ENCODE measurements around the gene IGSF23.

IGSF23 gene

DNA sequence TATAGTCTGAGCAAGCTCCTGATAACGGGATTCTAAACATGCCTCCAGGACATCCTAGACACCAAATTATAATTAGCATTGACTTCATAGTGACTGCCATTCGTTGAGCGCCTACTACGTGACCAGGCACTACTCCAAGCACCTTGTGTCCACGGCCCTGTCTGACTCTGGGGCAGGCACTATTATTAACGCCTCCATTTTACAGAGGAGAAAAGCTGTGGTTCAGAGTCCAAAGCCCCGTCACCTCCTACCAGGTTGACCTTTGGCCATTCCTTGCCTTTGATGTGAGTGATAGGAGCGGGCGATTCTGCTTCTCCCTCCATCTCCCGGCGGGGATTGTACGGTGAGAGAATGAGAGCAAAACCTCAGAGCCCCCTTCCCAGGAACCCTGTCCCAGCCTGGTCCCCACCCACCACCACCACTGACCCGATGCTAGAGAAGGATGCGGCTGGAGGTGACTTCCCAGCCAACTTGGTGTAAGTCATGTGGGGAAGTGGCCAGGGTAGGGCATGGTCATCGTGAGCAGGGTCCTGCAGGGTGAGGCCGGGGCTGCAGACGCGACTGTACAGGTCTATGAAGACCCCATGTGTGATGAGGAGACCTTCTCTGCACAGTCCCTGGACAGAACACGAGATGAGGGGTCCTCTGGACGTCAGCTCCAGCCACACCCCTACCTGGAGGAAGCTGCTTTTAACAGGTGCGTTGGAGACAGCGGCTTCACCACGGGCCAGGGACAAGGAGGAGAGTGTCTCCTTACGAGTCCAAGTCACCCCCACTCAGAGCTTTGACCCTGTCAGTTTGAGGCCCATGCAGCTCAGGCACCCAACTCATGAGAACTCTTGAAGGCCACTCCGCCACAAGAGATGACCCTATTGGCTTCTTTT lies at the start of gene IGSF23:
Gene IGSF23, plus strand, starts transcription at position 269 of the 884 bp plus-strand sequence. Its CDS starts 83 bp downstream, at position 352.
- no peak within 1 kb of the TSS for H3K4me3 ChIP-seq (ENCODE audit: low read depth, low read length)

DNA sequence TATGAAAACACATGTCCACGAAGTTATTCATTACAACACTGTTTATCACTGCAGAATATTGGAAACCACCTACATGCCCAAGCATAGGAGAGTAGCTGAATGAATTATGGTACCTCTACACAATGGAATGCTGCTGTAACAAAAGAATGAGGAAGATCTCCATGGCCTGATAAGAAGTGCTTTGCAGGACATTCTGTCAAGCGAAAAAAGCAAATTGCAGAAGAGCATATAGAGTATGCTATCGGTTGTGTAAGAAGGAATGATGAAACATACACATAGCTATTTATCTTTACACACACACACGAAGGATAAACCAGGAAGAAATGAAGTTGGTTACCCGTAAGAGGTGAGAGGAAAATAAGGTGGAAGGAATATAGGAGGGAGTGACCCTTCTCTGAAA lies 46.4 kb upstream of the IGSF23 start:
- H3K4me3 ChIP-seq (ENCODE audit: low read depth, low read length), result no peak overlapping the region

DNA sequence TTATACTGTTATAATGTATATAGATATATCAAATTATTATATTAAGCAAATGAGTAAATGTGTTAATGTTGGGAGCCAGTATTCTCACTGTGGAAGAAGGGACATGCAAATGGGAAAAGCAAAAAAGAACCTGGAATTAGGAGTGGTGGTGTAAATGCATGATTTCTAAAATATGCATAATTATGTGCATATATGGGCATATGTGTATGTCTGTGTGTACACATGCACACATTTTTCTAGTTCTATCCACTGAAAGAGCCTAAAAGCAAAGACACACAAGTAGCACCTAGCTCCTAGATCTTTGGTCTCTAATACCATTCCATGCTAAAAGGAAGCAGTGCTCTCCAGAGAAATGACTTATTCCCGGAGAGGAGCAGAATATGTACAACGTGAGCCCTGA lies 45.6 kb upstream of the IGSF23 start:
- no peak overlapping the region for H3K4me3 ChIP-seq (ENCODE audit: low read depth, low read length)

- no peak overlapping the region for H3K4me3 ChIP-seq (ENCODE audit: low read depth, low read length)
These were observed 42.8 kb upstream of the IGSF23 start for GRCh38 chr19:44570603-44570983.

DNA sequence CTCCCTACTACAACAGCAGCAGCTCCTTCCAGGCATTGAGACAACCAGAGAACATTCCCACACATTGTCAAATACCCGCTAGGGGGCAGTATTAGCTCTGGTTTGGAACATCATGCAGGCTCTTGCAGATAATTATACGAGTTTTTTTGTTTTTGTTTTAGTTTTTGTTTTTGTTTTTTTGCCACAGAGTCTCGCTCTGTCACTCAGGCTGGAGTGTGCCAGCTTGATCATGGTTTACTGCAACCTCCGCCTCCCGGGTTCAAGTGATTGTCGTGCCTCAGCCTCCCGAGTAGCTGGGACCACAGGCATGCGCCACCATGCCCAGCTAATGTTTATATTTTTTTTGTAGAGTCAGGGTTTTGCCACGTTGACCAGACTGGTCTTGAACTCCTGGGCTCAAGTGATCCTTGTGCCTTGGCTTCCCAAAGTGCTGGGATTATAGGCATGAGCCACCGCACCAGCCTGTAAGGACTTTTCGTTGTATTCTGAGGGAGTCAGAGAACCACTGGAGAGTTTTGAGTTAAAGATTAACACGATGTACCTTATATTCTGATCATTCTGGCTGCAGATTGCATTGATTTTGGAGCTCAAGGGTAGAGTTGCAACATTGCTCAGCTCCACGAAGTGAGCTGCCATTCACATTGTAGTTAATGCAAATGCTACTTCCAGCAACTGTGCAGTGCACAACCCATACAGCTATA lies 42.2 kb upstream of the IGSF23 start:
- no peak overlapping the region for H3K4me3 ChIP-seq (ENCODE audit: low read depth, low read length)

DNA sequence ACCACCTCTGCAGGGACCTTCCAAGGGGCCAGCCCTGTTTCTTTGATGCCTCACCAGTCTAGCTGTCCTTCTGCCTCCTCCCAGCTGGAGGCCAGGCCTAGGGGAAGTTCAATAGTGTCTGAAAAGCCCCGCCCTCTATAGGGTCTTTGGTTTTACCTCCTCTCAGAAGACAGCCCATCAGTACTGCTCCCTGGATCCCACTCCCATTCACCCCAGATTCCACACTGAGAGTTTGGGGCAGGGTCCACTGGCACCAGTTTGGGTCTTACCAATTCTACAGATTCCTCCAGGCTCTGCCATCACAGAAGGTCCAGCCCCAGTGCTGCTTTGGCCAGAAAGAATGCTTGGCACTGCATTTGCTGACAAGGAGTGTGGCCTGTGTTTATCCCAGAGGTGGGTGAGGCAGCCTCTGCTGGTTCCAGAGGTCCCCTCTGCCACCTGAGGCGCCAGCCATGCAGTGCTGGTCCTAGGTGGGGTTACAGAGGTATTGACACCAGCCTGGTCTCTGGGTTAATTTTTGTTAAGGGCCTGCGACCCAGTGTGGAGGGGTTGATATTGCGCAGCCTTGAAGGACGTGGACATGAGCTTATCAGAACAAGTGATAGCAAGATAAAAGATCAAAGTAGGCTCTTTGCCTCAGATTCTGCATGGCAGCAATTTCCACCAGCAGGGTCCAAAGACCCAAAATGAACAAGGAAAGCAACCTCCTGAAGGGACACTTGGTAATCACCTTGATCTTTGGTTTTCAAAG lies 41.4 kb upstream of the IGSF23 start:
- no peak overlapping the region for H3K4me3 ChIP-seq (ENCODE audit: low read depth, low read length)

DNA sequence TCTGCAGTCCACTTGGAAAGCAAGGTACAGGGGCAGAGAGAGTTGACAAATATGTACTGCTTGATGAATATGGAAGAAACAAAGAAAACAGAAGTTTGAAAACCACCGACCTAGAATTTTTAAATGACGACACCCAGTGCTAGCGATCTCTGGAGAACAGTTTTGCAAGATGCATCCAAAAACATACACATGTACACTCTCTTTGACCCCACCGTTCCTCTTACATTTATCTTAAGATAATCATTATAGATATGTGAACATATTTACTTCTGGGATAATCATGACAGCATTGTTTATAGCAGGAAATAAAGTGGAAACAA lies 40.8 kb upstream of the IGSF23 start:
- H3K4me3 ChIP-seq (ENCODE audit: low read depth, low read length), result no peak overlapping the region

DNA sequence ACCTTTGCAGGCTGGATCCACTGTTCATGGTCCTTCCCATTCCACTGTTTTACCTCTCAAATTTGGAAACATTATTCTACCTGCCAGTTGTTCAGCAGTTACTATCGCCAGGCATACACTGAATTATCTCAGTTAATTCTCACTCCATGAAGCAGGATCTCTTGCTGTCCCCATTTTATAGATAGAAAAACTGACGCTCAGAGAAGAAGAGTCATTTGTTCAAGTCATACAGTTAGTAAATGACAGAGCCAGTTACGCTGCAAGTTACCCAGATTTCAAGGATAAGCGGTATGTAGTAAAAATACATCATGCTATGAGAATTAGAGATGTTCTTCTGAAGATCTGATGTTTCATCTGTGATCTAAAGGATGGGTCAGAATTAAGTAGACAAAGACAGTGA lies 40.2 kb upstream of the IGSF23 start:
- no peak overlapping the region for H3K4me3 ChIP-seq (ENCODE audit: low read depth, low read length)

GRCh38 chr19:44573627-44574026 lies 39.7 kb upstream of the IGSF23 start:
- no peak overlapping the region for H3K4me3 ChIP-seq (ENCODE audit: low read depth, low read length)

GRCh38 chr19:44574186-44574950 lies 39.0 kb upstream of the IGSF23 start:
- no peak overlapping the region for H3K4me3 ChIP-seq (ENCODE audit: low read depth, low read length)

GRCh38 chr19:44575116-44575700 lies 38.2 kb upstream of the IGSF23 start:
- H3K4me3 ChIP-seq (ENCODE audit: low read depth, low read length), result no peak overlapping the region

GRCh38 chr19:44576843-44577565 lies 36.4 kb upstream of the IGSF23 start:
- H3K4me3 ChIP-seq (ENCODE audit: low read depth, low read length), result no peak overlapping the region

DNA sequence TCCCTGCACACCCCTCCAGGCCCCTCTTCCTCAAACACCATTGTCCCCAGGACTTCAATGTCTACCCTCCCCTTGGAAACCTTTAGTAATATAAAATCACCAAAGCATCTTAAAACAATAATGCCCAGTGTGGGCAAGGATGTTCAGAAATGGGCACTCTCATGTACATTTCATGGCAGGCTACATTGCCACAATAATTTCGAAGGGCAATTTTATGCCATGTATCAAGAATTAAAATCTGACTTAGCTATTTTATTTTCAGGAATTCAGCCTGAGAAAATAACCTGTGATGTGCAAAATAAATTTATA lies 35.8 kb upstream of the IGSF23 start:
- H3K4me3 ChIP-seq (ENCODE audit: low read depth, low read length), result no peak overlapping the region

DNA sequence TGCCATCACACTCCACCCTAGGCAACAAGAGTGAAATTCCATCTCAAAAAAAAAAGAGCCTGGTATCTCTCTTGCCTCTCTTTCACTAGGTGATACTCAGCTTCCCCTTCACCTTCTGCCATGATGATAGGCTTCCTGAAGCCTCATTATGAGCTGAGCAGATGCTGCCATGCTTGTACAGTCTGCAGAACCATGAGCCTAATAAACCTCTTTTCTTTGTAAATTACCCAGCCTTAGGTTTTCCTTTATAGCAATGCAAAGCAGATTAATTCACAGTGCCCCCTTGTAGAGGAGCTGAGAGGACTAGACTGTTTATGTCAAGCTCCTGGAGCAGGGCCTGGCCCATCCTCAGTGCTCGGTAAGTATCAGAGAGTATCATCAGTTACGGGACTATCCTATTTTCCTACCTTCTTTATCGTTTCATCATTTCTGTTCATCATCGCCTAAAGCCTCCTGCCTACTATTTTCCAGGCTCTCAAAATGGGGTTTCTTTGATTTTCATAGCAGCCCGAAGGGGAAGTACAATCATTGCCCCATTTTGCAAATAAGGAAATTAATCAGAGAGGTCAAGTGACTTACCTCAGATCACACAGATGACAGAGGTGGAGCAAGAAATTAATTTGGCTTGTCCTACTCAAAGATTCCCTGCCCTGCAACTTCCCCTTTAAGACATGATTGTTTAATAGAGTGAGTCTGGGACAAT lies 33.5 kb upstream of the IGSF23 start:
- H3K4me3 ChIP-seq (ENCODE audit: low read depth, low read length), result no peak overlapping the region

DNA sequence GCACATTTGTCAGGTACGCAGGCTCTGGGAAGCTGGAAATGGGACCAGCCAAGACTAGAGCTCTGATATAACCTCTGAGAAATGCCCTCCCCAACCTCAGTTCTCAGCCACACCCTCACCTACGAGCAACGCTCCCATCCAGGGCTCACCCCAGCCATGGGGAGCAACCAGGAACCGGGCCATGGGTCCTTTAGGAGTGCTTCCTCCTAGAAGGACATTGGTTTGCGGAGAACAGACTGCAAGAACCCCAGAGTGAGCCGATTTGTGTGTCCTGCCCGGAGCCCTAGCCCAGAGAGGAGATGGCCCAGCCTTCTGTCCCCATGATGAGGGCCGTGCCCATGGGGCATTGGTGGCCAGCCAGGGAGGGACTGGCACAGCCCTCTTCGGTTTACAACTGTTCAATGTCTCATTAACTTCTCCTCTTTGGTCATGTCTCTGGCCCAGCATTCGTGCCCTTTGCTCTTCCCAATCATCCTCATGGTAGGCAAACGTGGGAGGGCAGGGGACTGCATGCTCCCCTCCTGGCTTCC lies 32.9 kb upstream of the IGSF23 start:
- H3K4me3 ChIP-seq (ENCODE audit: low read depth, low read length), result no peak overlapping the region

DNA sequence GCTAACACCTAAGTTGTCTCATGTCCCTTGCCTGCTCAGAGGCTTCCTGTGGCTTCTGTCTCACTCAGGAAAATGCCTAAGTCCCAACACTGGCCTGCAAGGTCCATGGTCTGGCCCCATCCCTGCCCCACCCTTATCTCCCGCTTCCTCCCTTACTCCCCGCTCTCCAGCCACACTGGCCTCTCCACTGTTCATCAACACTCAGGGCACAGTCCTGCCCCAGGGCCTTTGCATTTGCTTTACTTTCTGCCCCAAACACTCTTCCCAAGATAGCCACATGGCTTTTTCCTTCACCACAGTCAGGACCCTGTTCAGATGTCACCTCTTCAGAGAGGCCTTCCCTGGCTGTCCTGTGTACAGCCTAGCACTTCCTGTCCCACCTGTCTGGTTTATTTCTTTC lies 32.1 kb upstream of the IGSF23 start:
- H3K4me3 ChIP-seq (ENCODE audit: low read depth, low read length), result no peak overlapping the region

GRCh38 chr19:44582581-44583265 lies 30.6 kb upstream of the IGSF23 start:
- no peak overlapping the region for H3K4me3 ChIP-seq (ENCODE audit: low read depth, low read length)

DNA sequence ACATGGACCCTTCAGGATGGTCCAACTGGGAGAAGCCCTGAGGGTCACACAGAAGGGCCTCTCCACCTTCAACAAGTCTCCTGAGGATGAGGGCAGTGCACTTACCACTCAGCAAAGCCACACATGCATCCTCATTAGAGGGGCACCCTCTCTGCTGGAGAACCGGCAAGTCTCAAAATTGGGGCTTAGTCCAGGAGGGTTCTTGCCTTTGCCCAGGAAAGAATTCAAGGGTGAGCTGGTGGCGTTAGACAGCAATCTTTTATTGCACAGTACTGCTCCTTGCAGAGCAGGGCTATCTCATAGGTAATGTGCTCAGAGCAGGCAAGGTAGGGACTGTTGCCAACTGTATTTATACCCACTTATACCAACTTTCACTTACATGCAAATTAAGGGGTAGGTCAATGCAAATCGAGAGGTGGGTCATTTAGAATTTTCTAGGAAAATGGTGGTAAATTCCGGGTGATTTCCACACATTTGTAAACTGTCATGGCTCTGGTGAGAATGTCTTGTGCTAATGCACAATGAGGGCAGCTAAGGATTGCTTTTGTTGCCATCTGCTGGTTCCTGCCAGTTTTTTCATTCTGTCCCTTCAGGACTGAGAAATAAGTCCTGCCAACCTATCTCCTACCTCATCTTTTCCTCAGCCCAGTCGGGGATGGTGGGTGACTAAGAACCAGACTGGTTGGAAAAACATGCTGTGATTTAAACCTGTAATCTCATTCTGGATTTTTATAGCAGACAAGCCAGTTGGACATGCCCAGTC lies 27.8 kb upstream of the IGSF23 start:
- no peak overlapping the region for H3K4me3 ChIP-seq (ENCODE audit: low read depth, low read length)
